Hepatocyte (in vitro differentiated cells): ENCODE results near the gene ADAMTS5.

Experiments
- CTCF ChIP-seq: fragments of 200-600 bp; sonication (generic); IDR thresholded peaks from 2 replicates; pipeline ENCODE4 v1.5.1; 2016; ENCODE audit warnings: antibody characterized with exemption, mild to moderate bottlenecking; ENCODE audit not compliant: poor library complexity
- EZH2 ChIP-seq: fragments of 200-600 bp; sonication (generic); IDR thresholded peaks from 2 replicates; pipeline ENCODE4 v1.6.1; 2016; ENCODE audit warnings: antibody characterized with exemption, mild to moderate bottlenecking, borderline replicate concordance

- TF ChIP-seq EZH2 (no peak), CTCF (no peak)
Measured at GRCh38 chr21:26877018-26877417, 89.9 kb downstream of the ADAMTS5 start.
